IPS DF 4.7 (cell line): ENCODE data around the gene GALNT6.

Experiments used
- DNase-seq: peaks from one replicate; pipeline ENCODE4 v3.0.0-alpha.2; 2013; ENCODE audit warnings: low spot score; ENCODE audit errors: extremely low read depth

The GALNT6 gene

GRCh38 chr12:51391283-51392123 is at the start of gene GALNT6:
Gene GALNT6, minus strand, starts transcription at chr12:51391406. Its CDS starts 11,625 bp downstream, at chr12:51379781.
- DNase-seq: no peak

- no peak for DNase-seq
Observed at GRCh38 chr12:51439330-51439729, 48.1 kb upstream of the GALNT6 start.

DNA sequence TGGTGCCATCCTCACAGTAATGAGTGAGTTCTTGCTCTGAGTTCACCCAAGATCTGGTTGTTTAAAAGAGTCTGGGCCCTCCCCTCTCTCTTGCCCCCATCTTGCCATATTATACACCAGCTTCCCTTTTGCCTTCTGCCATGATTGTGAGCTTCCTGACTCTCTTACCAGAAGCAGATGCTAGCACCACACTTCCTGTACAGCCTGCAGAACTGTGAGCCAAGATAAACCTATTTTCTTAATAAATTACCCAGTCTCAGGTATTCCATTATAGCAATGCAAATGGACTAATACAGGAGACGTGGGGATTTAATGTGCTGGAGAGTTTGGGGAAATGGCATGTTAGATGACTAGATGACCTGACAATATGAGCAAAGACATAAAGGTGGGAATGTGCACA is 46.2 kb upstream of the GALNT6 start:
- no peak for DNase-seq

DNA sequence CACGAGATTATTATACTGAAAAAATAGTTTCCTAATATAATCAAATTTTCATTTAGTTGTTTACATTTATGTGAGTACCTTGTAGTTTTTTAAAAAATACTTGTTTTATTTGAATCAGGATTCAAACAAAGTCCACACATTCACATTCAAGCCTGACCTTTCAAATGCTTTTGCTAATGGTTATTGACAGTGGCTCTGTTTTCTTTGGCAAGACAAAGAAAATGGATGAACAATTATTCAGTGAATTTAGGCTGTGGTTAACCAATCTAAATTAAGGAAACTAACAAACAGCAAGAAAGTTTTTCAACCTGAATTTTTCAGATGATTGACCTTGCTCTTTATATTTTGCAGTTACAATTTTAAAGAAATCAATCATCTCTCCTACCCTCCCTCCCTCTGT is 43.1 kb upstream of the GALNT6 start:
- DNase-seq: no peak

GRCh38 chr12:51432921-51433320 is 41.7 kb upstream of the GALNT6 start:
- DNase-seq: no peak

GRCh38 chr12:51430196-51430895 is 39.1 kb upstream of the GALNT6 start:
- DNase-seq: no peak

DNA sequence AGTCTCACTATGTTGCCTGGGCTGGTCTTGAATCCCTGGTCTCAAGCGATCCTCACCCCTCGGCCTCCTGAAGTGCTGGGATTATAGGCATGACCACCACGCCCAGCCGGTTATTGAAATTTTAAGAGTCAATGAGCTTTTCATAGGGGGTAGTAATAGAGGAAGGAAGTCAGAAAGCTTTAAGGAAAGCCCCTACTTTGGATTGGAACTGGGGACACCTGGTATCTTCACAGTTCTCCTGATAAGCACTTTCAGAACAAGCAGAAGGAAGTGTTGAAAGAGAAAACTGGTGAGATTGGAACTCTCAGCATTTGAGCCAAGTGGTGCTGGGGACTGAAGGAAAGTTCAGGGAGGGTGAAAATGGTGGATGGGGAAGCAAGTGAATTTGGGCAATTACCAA is 38.5 kb upstream of the GALNT6 start:
- DNase-seq: no peak

GRCh38 chr12:51428256-51428655 is 37.0 kb upstream of the GALNT6 start:
- DNase-seq: no peak

- peak; percentile 78 for DNase-seq
Observed at GRCh38 chr12:51424662-51425539, 33.7 kb upstream of the GALNT6 start, which contains the start of gene SLC4A8. Gene SLC4A8, plus strand, starts transcription at chr12:51424831. Its CDS starts 157 bp downstream, at chr12:51424988.

DNA sequence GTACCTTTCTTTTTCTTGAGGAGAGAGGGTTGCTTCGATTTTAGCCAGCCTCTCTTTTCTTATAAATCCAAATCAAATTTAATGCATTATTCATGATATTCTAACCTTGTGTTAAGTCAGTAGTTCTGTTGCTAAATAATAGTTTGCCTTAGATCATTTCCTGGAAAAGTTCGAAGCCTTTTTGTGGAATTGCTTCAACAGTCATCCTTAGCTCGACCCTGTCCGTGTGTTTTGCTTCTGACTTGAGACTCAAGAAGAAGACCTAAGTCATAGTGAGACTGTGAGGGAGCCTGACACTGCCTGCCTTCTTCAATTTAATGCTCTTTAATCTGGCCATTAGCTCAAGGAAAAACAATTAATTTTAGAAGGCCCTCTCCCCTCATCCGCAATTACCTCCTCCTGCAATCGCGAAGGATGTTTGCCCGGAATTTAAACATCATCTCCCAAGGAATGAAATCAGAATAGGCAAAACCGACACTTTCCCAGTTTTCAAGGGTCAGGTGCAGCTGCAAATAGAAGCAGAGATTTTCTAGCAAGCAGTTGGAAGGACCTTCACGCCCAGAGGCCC is 33.0 kb upstream of the GALNT6 start:
- no peak for DNase-seq

- DNase-seq: no peak
Observed at GRCh38 chr12:51421266-51421884, 30.2 kb upstream of the GALNT6 start.

GRCh38 chr12:51419425-51420193 is 28.4 kb upstream of the GALNT6 start:
- no peak for DNase-seq

GRCh38 chr12:51417826-51418225 is 26.6 kb upstream of the GALNT6 start:
- DNase-seq: no peak

GRCh38 chr12:51415931-51416330 is 24.7 kb upstream of the GALNT6 start:
- no peak for DNase-seq

DNA sequence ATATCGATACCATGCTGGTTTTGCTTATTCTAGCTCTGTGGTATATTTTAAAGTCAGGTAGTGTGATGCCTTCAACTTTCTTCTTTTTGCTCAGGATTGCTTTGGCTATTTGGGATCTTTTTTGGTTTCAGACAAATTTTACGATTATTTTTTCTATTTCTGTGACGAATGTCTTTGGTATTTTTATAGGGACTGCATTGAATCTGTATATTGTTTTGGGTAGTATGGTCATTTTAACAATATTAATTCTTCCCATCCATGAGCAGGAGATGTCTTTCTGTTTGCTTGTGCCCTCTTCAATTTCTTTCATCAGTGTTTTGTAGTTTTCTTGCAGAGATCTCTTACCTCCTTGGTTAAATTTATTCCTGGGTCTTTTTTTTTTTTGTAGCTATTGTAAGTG is 22.6 kb upstream of the GALNT6 start:
- DNase-seq: no peak

DNA sequence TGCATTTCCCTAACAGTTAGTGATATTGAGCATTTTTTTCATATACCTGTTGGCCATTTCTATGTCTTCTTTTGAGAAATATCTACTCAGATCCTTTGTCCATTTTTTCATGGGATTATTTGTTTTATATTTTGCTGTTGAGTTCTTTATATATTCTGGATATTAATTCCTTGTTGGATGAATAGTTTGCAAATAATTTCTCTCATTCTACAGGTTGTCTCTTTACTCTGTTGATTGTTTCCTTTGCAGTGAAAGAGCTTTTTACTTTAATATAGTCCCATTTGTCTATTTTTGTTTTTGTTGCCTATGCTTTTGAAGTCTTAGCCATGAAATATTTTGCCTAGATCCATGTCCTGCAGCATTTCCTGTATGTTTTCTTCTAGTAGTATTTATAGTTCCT is 21.9 kb upstream of the GALNT6 start:
- no peak for DNase-seq

DNA sequence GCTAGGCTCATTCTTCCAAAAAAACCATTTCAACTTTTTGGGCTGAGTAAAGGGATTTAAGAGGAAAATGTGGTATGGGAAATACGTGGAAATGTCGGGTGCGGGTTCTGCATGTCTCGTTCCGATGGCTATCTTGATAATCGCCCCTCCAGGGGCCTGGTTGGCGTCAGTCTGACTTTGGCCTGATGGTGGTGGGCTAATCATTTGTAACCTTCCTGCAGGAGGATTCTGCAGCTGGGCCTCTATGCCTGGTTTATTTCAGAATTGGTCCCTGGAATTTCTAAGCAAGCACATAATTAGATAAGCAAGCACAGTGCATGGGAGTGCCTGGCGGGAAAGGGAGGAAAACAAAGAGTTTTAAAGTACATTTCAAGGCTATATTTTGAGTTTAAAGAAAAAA is 18.6 kb upstream of the GALNT6 start:
- no peak for DNase-seq

GRCh38 chr12:51407604-51408003 is 16.4 kb upstream of the GALNT6 start:
- no peak for DNase-seq

- DNase-seq: no peak
Observed at GRCh38 chr12:51406859-51407258, 15.7 kb upstream of the GALNT6 start.

DNA sequence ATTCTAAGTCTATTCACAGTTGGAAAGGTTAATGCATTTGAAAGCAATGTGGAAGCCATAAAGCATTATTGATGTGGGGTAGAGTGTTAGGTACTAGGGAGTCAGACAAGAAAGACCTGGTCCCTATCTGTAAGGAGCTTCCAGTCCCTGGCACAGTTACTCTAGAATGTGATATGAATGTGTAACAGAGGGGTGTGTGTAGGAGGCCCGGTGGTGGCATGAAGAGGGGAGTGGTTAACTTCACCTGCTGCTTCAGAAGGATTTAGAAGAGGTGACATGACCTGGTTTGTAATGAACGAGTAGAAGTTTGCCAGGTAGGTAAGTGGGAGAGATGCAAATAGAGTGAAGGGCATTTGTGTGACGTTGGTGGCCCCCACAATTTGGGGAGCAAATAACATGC is 15.1 kb upstream of the GALNT6 start:
- no peak for DNase-seq
